Fibroblast of lung (primary cell): Measurements from ENCODE around the gene KRTAP17-1. TPM values are rescaled to one million over a fixed set of nuclear protein-coding genes. Genes with fewer than 3 reads are reported as not detected.

Experiments
- DNase-seq, 2 donors: peaks; one replicate each; pipeline versions ENCODE4 v3.0.0 to v3.0.0-alpha.2; 2010; ENCODE audit warnings: low read depth in 2 of 2
- H2AFZ ChIP-seq: 2 replicates; pipeline ENCODE4 v1.5.1; 2012; ENCODE audit warnings: low read length, control low read depth, inconsistent platforms
- H3K27ac ChIP-seq: 2 replicates; pipeline ENCODE4 v1.5.1; 2011; ENCODE audit warnings: low read length, control low read depth; ENCODE audit not compliant: insufficient read depth
- H3K27me3 ChIP-seq: 2 replicates; pipeline ENCODE4 v1.5.1; 2011; ENCODE audit warnings: mild to moderate bottlenecking, low read length; ENCODE audit not compliant: control insufficient read depth, insufficient read depth
- H3K36me3 ChIP-seq: 2 replicates; pipeline ENCODE4 v1.5.1; 2011; ENCODE audit warnings: low read length; ENCODE audit not compliant: control insufficient read depth, insufficient read depth
- H3K4me1 ChIP-seq: 2 replicates; pipeline ENCODE4 v1.5.1; 2011; ENCODE audit warnings: low read length; ENCODE audit not compliant: control insufficient read depth, insufficient read depth; ENCODE audit errors: extremely low read depth
- H3K4me2 ChIP-seq: 2 replicates; pipeline ENCODE4 v1.5.1; 2011; ENCODE audit warnings: low read length, control low read depth; ENCODE audit not compliant: insufficient read depth; ENCODE audit errors: extremely low read depth
- H3K4me3 ChIP-seq, 4 experiments: fragments of 200-600 bp in 1 of 4; sonication (generic) in 1 of 4; replicated peaks in 1 of 4; 2 replicates each; pipeline ENCODE4 v1.5.1; 2011 to 2016; ENCODE audit warnings: low read length in 4 of 4, low read depth in 3 of 4, mild to moderate bottlenecking in 3 of 4, control low read depth in 2 of 4, inconsistent platforms in 1 of 4, mixed read lengths in 1 of 4; ENCODE audit not compliant: insufficient read depth in 1 of 4; ENCODE audit errors: control extremely low read depth in 1 of 4
- H3K79me2 ChIP-seq: 2 replicates; pipeline ENCODE4 v1.5.1; 2012; ENCODE audit warnings: mild to moderate bottlenecking, low read length, inconsistent platforms; ENCODE audit not compliant: control insufficient read depth, insufficient read depth
- H3K9ac ChIP-seq: 2 replicates; pipeline ENCODE4 v1.5.1; 2011; ENCODE audit warnings: mild to moderate bottlenecking, low read length, control low read depth; ENCODE audit not compliant: insufficient read depth
- H3K9me3 ChIP-seq: 2 replicates; pipeline ENCODE4 v1.5.1; 2012; ENCODE audit warnings: low read depth, low read length; ENCODE audit not compliant: control insufficient read depth, insufficient read depth
- H4K20me1 ChIP-seq: 2 replicates; pipeline ENCODE4 v1.5.1; 2011; ENCODE audit warnings: low read length; ENCODE audit not compliant: control insufficient read depth, insufficient read depth; ENCODE audit errors: extremely low read depth
- EZH2 ChIP-seq: IDR thresholded peaks from 2 replicates; pipeline ENCODE4 v1.5.1; 2012; ENCODE audit warnings: low read length, control low read depth, mild to moderate bottlenecking; ENCODE audit errors: missing control alignments
- polyA plus RNA-seq, 2 donors: library from polyadenylated mRNA; depleted of rRNA in 1 of 2; stranded (reverse) in 1 of 2; unstranded in 1 of 2; fragments of >200 nt; gene quantifications; 2 replicates each; pipeline ENCODE4 v1.2.1, GENCODE V29; 2011 to 2012; ENCODE audit warnings: missing spikeins in 1 of 2
- total RNA-seq: library from RNA; depleted of rRNA; stranded (reverse); fragments of >200 nt; gene quantifications from 2 replicates; pipeline ENCODE4 v1.2.1, GENCODE V29; 2014
- TF ChIP-seq, protein P1 (sequence below), 2 donors: IDR thresholded peaks in 1 of 2; conservative IDR thresholded peaks in 1 of 2; 1 replicate in 1 of 2; 2 replicates in 1 of 2; pipeline ENCODE4 v1.5.1; 2011 to 2012; ENCODE audit warnings: low read length in 2 of 2, control low read depth in 1 of 2, inconsistent platforms in 1 of 2, low read depth in 1 of 2, mild to moderate bottlenecking in 1 of 2

The KRTAP17-1 gene
- total and polyA plus RNA-seq, 2 donors (not counting 1 experiment from before 2014, with no cell fraction given): not detected

GRCh38 chr17:41328207-41328606 is 12.7 kb upstream of the KRTAP17-1 start:
- DNase-seq: no peak
- Histone ChIP-seq H4K20me1 (no peaks in the 10 kb centered on the region), H3K27me3 (no peaks in the 10 kb centered on the region), H3K9ac (no peak overlapping the region), H3K9me3 (no peaks in the 10 kb centered on the region), H3K27ac (no peak overlapping the region), H3K36me3 (no peaks in the 10 kb centered on the region), H3K4me1 (no peaks in the 10 kb centered on the region), H3K79me2 (no peaks in the 10 kb centered on the region), H3K4me2 (no peak overlapping the region), H3K4me3 (no peak overlapping the region), H2AFZ (no peak overlapping the region)
- TF ChIP-seq EZH2: no peak
- TF ChIP-seq, protein P1, sequence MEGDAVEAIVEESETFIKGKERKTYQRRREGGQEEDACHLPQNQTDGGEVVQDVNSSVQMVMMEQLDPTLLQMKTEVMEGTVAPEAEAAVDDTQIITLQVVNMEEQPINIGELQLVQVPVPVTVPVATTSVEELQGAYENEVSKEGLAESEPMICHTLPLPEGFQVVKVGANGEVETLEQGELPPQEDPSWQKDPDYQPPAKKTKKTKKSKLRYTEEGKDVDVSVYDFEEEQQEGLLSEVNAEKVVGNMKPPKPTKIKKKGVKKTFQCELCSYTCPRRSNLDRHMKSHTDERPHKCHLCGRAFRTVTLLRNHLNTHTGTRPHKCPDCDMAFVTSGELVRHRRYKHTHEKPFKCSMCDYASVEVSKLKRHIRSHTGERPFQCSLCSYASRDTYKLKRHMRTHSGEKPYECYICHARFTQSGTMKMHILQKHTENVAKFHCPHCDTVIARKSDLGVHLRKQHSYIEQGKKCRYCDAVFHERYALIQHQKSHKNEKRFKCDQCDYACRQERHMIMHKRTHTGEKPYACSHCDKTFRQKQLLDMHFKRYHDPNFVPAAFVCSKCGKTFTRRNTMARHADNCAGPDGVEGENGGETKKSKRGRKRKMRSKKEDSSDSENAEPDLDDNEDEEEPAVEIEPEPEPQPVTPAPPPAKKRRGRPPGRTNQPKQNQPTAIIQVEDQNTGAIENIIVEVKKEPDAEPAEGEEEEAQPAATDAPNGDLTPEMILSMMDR (conservative IDR thresholded peaks at IDR 0.05 in 1 of 2, IDR thresholded peaks at IDR 0.05 in 1 of 2; ENCODE audit: low read depth in 1 of 2, low read length in 2 of 2): no peak

GRCh38 chr17:41327411-41328120 is 12.1 kb upstream of the KRTAP17-1 start:
- no peaks in the 10 kb centered on the region for H3K36me3 ChIP-seq
- DNase-seq: no peak
- H3K27me3 ChIP-seq: no peaks in the 10 kb centered on the region
- H3K4me2 ChIP-seq: no peak overlapping the region
- no peaks in the 10 kb centered on the region for H3K79me2 ChIP-seq
- no peak overlapping the region for H3K4me3 ChIP-seq
- no peaks in the 10 kb centered on the region for H3K4me1 ChIP-seq
- TF ChIP-seq EZH2: no peak
- TF ChIP-seq, protein P1 (conservative IDR thresholded peaks at IDR 0.05 in 1 of 2, IDR thresholded peaks at IDR 0.05 in 1 of 2; ENCODE audit: low read depth in 1 of 2, low read length in 2 of 2): no peak
- no peak overlapping the region for H3K9ac ChIP-seq
- H2AFZ ChIP-seq: no peak overlapping the region
- no peak overlapping the region for H3K27ac ChIP-seq
- no peaks in the 10 kb centered on the region for H4K20me1 ChIP-seq
- H3K9me3 ChIP-seq: no peaks in the 10 kb centered on the region

GRCh38 chr17:41326173-41327145 is 10.9 kb upstream of the KRTAP17-1 start:
- Histone ChIP-seq H3K36me3 (no peaks in the 10 kb centered on the region), H3K27me3 (no peaks in the 10 kb centered on the region), H3K4me2 (no peak overlapping the region), H3K4me3 (no peak overlapping the region), H3K79me2 (no peaks in the 10 kb centered on the region), H3K9ac (no peak overlapping the region), H3K4me1 (peaks cover 5% of the 10 kb centered on the region), H4K20me1 (no peaks in the 10 kb centered on the region), H3K27ac (no peak overlapping the region), H2AFZ (no peak overlapping the region), H3K9me3 (no peaks in the 10 kb centered on the region)
- no peak for TF ChIP-seq EZH2
- TF ChIP-seq, protein P1 (conservative IDR thresholded peaks at IDR 0.05 in 1 of 2, IDR thresholded peaks at IDR 0.05 in 1 of 2; ENCODE audit: low read depth in 1 of 2, low read length in 2 of 2): no peak
- DNase-seq: no peak
